Fibroblast of the aortic adventitia (primary cell): ENCODE measurements around the gene LRRC36. TPM values are rescaled to one million over a fixed set of nuclear protein-coding genes. Genes with fewer than 3 reads are reported as not detected.
A peak's percentile ranks its signal among the peaks of the same experiment; 100 is the strongest.

ENCODE experiments used
- DNase-seq: peaks from one replicate; pipeline ENCODE4 v3.0.0-alpha.2; 2010; ENCODE audit warnings: low read depth
- H3K4me3 ChIP-seq: 2 replicates; pipeline ENCODE4 v1.5.1; 2011; ENCODE audit warnings: low read depth, mild to moderate bottlenecking, control low read depth, low read length, moderate library complexity
- CTCF ChIP-seq: IDR thresholded peaks from 2 replicates; pipeline ENCODE4 v1.5.1; 2011; ENCODE audit warnings: mild to moderate bottlenecking, low read length, control low read depth, inconsistent platforms; ENCODE audit not compliant: insufficient read depth
- total RNA-seq: library from RNA; depleted of rRNA; stranded (reverse); fragments of >200 nt; gene quantifications from 2 replicates; pipeline ENCODE4 v1.2.3, GENCODE V29; 2012; ENCODE audit warnings: low replicate concordance

The LRRC36 gene
- total RNA-seq, 1 donor = not detected

- no peak overlapping the region for H3K4me3 ChIP-seq
- no peak for DNase-seq
- no peak for TF ChIP-seq CTCF
These were observed 78.2 kb downstream of the LRRC36 start for GRCh38 chr16:67404740-67405226.

- no peak for DNase-seq
- no peak overlapping the region for H3K4me3 ChIP-seq
- no peak for TF ChIP-seq CTCF
These were observed 78.7 kb downstream of the LRRC36 start for GRCh38 chr16:67405336-67405735.

- no peak overlapping the region for H3K4me3 ChIP-seq
- DNase-seq = peak; percentile 82
- TF ChIP-seq CTCF = no peak
These were observed 79.7 kb downstream of the LRRC36 start for GRCh38 chr16:67406111-67406971.

DNA sequence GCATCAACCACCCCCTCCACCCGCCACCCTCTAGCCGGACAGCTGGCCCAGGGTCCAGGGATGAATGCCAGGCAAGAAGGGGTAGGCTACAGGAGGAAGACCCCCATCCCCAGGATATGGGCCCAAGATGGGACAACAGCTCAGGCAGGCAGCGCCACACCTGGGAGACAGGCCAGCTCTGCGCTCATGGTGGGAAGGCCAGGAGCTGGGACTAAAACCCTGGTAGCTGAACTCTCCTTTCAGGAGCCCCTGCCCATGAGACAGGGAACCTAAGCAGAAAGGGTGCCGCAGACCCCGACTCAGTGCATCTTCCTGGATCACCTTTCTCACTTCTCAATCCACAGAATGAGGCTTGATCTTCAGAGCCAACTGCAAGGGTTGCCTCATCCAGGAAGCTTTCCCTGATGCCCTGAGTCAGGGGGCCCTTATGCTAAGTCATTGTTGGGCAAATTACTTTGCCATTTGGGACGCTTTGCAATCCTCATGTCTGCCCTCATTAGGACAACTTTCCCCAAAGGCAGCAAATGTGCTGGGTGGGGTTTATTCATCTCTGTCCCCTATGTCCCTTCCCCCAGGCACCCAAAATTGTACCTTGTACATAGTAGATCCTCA, 80.7 kb downstream of the LRRC36 start:
- DNase-seq = peak; percentile 20
- no peak overlapping the region for H3K4me3 ChIP-seq
- TF ChIP-seq CTCF = no peak

DNA sequence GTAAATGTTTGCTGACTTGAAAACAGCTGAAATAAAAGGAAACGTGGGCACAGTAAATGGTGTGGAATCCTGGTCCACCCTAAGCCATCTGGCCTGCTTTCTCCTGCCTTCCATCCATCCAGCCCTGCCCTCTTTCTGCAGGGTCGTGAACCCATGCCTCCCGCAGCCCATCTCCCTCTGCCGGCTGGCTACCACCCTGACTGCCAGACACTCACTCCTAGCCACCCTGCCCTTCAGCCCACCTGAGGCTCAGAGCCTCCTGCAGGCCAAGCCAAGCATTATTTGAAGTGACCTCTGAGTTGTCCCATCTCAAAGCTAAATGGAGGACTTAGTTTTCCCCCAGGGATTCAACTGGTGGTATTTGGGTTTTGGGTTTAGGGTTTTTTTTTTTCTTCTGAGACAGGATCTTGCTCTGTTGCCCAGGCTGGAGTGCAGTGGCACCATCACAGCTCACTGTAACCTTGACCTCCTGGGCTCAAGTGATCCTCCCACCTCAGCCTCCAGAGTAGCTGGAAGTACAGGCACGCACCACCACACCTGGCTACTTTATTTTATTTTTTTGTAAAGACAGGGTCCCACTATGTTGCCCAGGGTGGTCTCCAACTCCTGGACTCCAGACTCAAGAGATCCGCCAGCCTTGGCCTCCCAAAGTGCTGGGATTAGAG, 81.3 kb downstream of the LRRC36 start:
- no peak for DNase-seq
- no peak for TF ChIP-seq CTCF
- no peak overlapping the region for H3K4me3 ChIP-seq

- H3K4me3 ChIP-seq = no peak overlapping the region
- TF ChIP-seq CTCF = no peak
- no peak for DNase-seq
These were observed 83.0 kb downstream of the LRRC36 start for GRCh38 chr16:67409631-67410030.
